ENCODE data around the gene GPC2.
"Not testable (repeated sequence)": the region's sequence is repeated elsewhere in the genome, so short reads cannot be mapped to it uniquely, and the experiment has no call there.

Gene GPC2

DNA sequence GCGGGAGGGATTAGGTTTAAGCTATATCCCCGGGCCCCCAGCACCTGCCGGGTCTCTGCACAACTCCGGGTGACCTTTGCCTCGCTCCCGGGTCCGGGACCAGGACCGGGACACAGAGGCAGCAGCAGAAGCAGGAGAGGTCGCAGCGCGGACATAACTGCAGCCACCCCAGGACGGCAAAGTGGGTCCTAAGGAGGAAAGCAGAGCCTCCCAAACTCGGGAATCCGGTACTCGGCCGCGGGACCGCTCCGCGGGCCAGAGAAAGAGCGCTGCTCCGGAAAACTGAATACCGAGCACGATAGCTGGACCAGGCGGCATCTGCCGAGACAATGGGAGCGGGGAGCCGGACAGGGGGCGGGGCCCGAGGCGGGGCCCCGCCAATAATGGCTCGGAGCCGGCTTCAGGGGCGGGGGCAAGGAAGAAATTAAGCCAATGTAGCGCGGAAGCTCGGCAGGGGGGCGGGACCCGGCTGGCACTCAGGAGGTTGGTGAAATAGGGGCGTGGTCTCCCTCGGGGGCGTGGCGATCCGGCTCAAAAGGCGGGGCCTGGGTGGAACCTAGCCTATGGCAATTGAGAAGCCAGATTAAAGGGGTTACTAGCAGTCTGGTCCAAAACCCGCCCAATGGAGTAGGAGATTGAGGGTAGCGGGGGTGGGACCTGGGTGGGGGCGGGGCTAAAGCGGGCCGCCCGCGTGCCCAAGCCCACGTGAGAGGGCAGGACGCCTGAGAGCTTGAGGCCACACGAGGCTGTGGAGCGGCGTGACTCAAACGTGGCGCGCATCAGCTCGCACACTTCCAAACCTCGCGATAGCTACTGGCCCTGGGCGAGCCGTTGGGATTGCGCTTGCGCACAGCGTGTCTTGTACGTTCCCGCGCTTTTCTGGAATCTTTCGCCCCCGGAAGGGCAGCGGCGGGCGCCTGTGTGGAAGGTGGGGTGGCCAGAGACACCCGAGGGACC, at the start of gene GPC2, which contains the start of gene STAG3:
GPC2 (minus strand) TSS at position 337 of the 957 bp plus-strand sequence; CDS start at position 155, 182 bp downstream.
STAG3 (plus strand) TSS at position 874 of the 957 bp plus-strand sequence. CDS start 2,639 bp downstream, outside the sequence.
- H3K4me3 ChIP-seq (ENCODE audit: insufficient read length, low read depth): peak within 1 kb of the TSS; percentile 80
- no peaks in the 10 kb centered on the region for H3K4me1 ChIP-seq (ENCODE audit: insufficient read depth, insufficient read length)

GRCh38 chr7:100224891-100225290, 47.7 kb upstream of the GPC2 start:
- peaks cover 19% of the 10 kb centered on the region for H3K36me3 ChIP-seq (ENCODE audit: insufficient read depth, insufficient read length, low read length)
- H3K9me3 ChIP-seq (ENCODE audit: insufficient read depth, low read length); H3K4me1 ChIP-seq (ENCODE audit: insufficient read depth, insufficient read length); H3K9ac ChIP-seq (ENCODE audit: insufficient read length, low read depth); H3K27me3 ChIP-seq (ENCODE audit: insufficient read depth, insufficient read length); H3K4me3 ChIP-seq (ENCODE audit: insufficient read length, low read depth); DNase-seq (ENCODE audit: low read depth, low spot score): not testable (repeated sequence)

More for the DNA sequence above, at the start of gene GPC2, which contains the start of gene STAG3:
- peak; percentile 96 for DNase-seq (ENCODE audit: low read depth, low spot score)
- Histone ChIP-seq H3K9me3 (ENCODE audit: insufficient read depth, low read length) (no peaks in the 10 kb centered on the region; the same call in 1 of the 2 replicates), H3K36me3 (ENCODE audit: insufficient read depth, insufficient read length, low read length) (peaks cover 11% of the 10 kb centered on the region), H3K27me3 (ENCODE audit: insufficient read depth, insufficient read length) (no peaks in the 10 kb centered on the region), H3K9ac (ENCODE audit: insufficient read length, low read depth) (peak within 1 kb of the TSS; percentile 81)
- TF ChIP-seq YY1 (IDR thresholded peaks at IDR 0.05; ENCODE audit: insufficient read depth, insufficient read length) (no peak), SUZ12 (IDR thresholded peaks at IDR 0.05; ENCODE audit: extremely low read depth, insufficient read depth, insufficient read length) (no peak), ZNF274 (IDR thresholded peaks at IDR 0.05; ENCODE audit: low read depth, low read length) (no peak)

GRCh38 chr7:100223376-100223927, 46.3 kb upstream of the GPC2 start:
- H3K4me1 ChIP-seq (ENCODE audit: insufficient read depth, insufficient read length): not testable (repeated sequence)

DNA sequence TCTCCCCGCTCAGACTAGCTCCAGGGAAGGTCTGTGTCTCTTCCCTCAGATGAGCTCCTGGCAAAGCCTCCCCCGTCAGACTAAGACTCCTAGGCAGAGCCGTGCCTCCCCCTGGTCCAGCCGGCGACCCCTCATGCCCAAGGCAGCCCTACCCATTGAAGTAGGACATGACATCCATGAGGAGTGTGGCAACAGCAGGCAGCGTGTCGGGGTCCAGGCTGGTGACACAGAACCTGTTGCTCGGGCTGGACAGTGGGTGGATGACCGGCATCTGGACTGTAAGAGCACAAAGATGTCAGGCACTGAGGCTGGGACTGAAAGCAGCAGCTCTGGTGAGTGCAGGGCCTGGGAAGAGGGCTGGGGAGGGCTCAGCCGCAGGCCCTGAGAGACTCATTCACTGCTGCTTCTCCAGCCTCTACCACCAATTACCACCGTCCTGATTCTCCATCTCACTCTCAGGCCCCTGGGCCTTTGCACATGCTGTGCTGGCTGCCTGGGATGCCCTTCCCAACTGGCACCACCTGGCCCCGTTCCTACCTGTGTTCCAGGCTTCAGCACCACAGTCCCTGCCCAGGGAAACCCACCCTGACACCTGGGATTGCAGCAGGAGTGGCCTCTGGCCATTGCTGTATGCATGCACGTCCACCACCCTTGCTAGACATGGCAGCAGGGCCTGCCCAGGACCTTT, 45.4 kb upstream of the GPC2 start:
- no peaks in the 10 kb centered on the region for H3K9me3 ChIP-seq (ENCODE audit: insufficient read depth, low read length)
- H3K27me3 ChIP-seq (ENCODE audit: insufficient read depth, insufficient read length): no peaks in the 10 kb centered on the region
- H3K4me3 ChIP-seq (ENCODE audit: insufficient read length, low read depth): no peak overlapping the region
- peaks cover 2% of the 10 kb centered on the region for H3K4me1 ChIP-seq (ENCODE audit: insufficient read depth, insufficient read length)
- TF ChIP-seq ZNF274 (IDR thresholded peaks at IDR 0.05; ENCODE audit: low read depth, low read length) (no peak), SUZ12 (IDR thresholded peaks at IDR 0.05; ENCODE audit: extremely low read depth, insufficient read depth, insufficient read length) (no peak), YY1 (IDR thresholded peaks at IDR 0.05; ENCODE audit: insufficient read depth, insufficient read length) (no peak)
- H3K9ac ChIP-seq (ENCODE audit: insufficient read length, low read depth): no peak overlapping the region
- no peak for DNase-seq (ENCODE audit: low read depth, low spot score)
- H3K36me3 ChIP-seq (ENCODE audit: insufficient read depth, insufficient read length, low read length): peaks cover 19% of the 10 kb centered on the region

More at GRCh38 chr7:100223376-100223927, 46.3 kb upstream of the GPC2 start:
- not testable (repeated sequence) for H3K27me3 ChIP-seq (ENCODE audit: insufficient read depth, insufficient read length); DNase-seq (ENCODE audit: low read depth, low spot score); H3K9ac ChIP-seq (ENCODE audit: insufficient read length, low read depth); H3K9me3 ChIP-seq (ENCODE audit: insufficient read depth, low read length); H3K4me3 ChIP-seq (ENCODE audit: insufficient read length, low read depth)
- H3K36me3 ChIP-seq (ENCODE audit: insufficient read depth, insufficient read length, low read length): peaks cover 19% of the 10 kb centered on the region

GRCh38 chr7:100221767-100222444, 44.7 kb upstream of the GPC2 start:
- DNase-seq (ENCODE audit: low read depth, low spot score): no peak
- Histone ChIP-seq H3K36me3 (ENCODE audit: insufficient read depth, insufficient read length, low read length) (peaks cover 19% of the 10 kb centered on the region), H3K9ac (ENCODE audit: insufficient read length, low read depth) (no peak overlapping the region), H3K4me3 (ENCODE audit: insufficient read length, low read depth) (no peak overlapping the region), H3K27me3 (ENCODE audit: insufficient read depth, insufficient read length) (no peaks in the 10 kb centered on the region), H3K9me3 (ENCODE audit: insufficient read depth, low read length) (no peaks in the 10 kb centered on the region), H3K4me1 (ENCODE audit: insufficient read depth, insufficient read length) (peaks cover 2% of the 10 kb centered on the region)
- TF ChIP-seq ZNF274 (IDR thresholded peaks at IDR 0.05; ENCODE audit: low read depth, low read length) (no peak), YY1 (IDR thresholded peaks at IDR 0.05; ENCODE audit: insufficient read depth, insufficient read length) (no peak), SUZ12 (IDR thresholded peaks at IDR 0.05; ENCODE audit: extremely low read depth, insufficient read depth, insufficient read length) (no peak)

DNA sequence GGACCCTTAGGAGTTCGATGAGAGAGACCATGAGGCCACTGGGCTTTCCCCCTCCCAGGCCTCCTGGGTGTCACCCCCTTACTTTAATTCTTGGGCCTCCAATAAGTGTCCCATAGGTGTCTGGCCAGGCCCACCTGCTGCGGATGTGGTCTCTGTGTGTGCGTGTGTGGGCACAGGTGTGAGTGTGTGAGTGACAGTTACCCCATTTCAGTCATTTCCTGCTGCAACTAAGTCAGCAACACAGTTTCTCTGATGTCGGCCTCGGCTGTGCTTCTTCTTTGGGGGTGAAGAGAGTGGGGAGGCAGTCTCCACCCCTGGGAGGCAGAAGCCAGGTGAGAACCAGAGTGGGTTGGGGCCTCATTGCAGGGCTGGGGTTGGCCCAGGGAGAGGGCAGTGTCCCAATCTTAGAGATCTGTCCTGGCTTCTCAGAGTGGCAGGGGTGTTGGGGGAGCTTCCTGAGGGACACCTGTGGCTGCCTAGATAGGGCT, 44.1 kb upstream of the GPC2 start:
- peaks cover 2% of the 10 kb centered on the region for H3K4me1 ChIP-seq (ENCODE audit: insufficient read depth, insufficient read length)
- H3K9ac ChIP-seq (ENCODE audit: insufficient read length, low read depth): no peak overlapping the region
- H3K9me3 ChIP-seq (ENCODE audit: insufficient read depth, low read length): no peaks in the 10 kb centered on the region
- DNase-seq (ENCODE audit: low read depth, low spot score): no peak
- no peaks in the 10 kb centered on the region for H3K27me3 ChIP-seq (ENCODE audit: insufficient read depth, insufficient read length)
- no peak overlapping the region for H3K4me3 ChIP-seq (ENCODE audit: insufficient read length, low read depth)
- TF ChIP-seq ZNF274 (IDR thresholded peaks at IDR 0.05; ENCODE audit: low read depth, low read length): no peak
- TF ChIP-seq SUZ12 (IDR thresholded peaks at IDR 0.05; ENCODE audit: extremely low read depth, insufficient read depth, insufficient read length): no peak
- TF ChIP-seq YY1 (IDR thresholded peaks at IDR 0.05; ENCODE audit: insufficient read depth, insufficient read length): no peak
- H3K36me3 ChIP-seq (ENCODE audit: insufficient read depth, insufficient read length, low read length): peaks cover 19% of the 10 kb centered on the region

Data from NT2/D1 (cell line).